Body of pancreas (tissue), 4 donors: Measurements from ENCODE around the gene NLRC3. TPM values are rescaled to one million over a fixed set of nuclear protein-coding genes. Genes with fewer than 3 reads are reported as not detected.

Source experiments
- ATAC-seq: fragments of 150-250 bp; one replicate; pipeline ENCODE4 v1.9.1; 2016
- DNase-seq, 4 donors: peaks; one replicate each; pipeline ENCODE4 v3.0.0-alpha.2; 2019
- H3K27ac ChIP-seq, 4 donors: fragments of 200-600 bp; sonication (generic); 1 replicate in 3 of 4; 2 replicates in 1 of 4; pipeline versions ENCODE4 v1.5.1 to v1.6.1; 2016 to 2019; ENCODE audit warnings: mild to moderate bottlenecking in 1 of 4, mixed read lengths in 1 of 4, moderate library complexity in 1 of 4
- H3K27me3 ChIP-seq, 2 donors: fragments of 200-600 bp; sonication (generic); one replicate each; pipeline ENCODE4 v1.6.0; 2016; ENCODE audit warnings: mild to moderate bottlenecking in 1 of 2
- H3K36me3 ChIP-seq, 2 donors: fragments of 200-600 bp; sonication (generic); replicated peaks in 1 of 2; 2 replicates each; pipeline ENCODE4 v1.5.1; 2016; ENCODE audit warnings: low read depth in 2 of 2; ENCODE audit not compliant: insufficient read depth in 1 of 2
- H3K4me1 ChIP-seq: fragments of 200-600 bp; sonication (generic); one replicate; pipeline ENCODE4 v1.6.0; 2016
- H3K4me3 ChIP-seq, 2 donors: fragments of 200-600 bp; sonication (generic); 1 replicate in 1 of 2; 2 replicates in 1 of 2; pipeline ENCODE4 v1.5.1; 2016 to 2019
- H3K9me3 ChIP-seq, 3 donors: fragments of 200-600 bp; sonication (generic); 1 replicate in 2 of 3; 2 replicates in 1 of 3; pipeline ENCODE4 v1.5.1; 2016
- POLR2A ChIP-seq, 3 donors: fragments of 450-650 bp; IDR thresholded peaks; one replicate each; pipeline ENCODE4 v1.6.1; 2016; ENCODE audit warnings: antibody characterized with exemption in 3 of 3, mild to moderate bottlenecking in 2 of 3
- WGBS, 2 donors: methylation state at CpG; one replicate each; pipeline ENCODE4 v1.1.5; 2017; 5-methylcytosine and 5-hydroxymethylcytosine counted together
- intact Hi-C: fragments of 100-400 bp; cut with DNase I; formaldehyde crosslinking; loops from one replicate; pipeline ENCODE4 v1.15.1; 2023
- total RNA-seq, 2 donors: library from RNA; depleted of rRNA; stranded (reverse); fragments of >200 nt; gene quantifications; one replicate each; pipeline ENCODE4 v1.1.0, GENCODE V29; 2016
- TF ChIP-seq, protein P1 (sequence below), 7 experiments: fragments of 450-650 bp in 4 of 7; fragments of 200-600 bp in 3 of 7; sonication (generic) in 3 of 7; IDR thresholded peaks; one replicate each; pipeline ENCODE4 v1.5.1; 2016 to 2019; ENCODE audit warnings: antibody characterized with exemption in 7 of 7

The NLRC3 gene
- total RNA-seq, 2 donors from 2014 or later: 0.78 to 1.3 TPM

DNA sequence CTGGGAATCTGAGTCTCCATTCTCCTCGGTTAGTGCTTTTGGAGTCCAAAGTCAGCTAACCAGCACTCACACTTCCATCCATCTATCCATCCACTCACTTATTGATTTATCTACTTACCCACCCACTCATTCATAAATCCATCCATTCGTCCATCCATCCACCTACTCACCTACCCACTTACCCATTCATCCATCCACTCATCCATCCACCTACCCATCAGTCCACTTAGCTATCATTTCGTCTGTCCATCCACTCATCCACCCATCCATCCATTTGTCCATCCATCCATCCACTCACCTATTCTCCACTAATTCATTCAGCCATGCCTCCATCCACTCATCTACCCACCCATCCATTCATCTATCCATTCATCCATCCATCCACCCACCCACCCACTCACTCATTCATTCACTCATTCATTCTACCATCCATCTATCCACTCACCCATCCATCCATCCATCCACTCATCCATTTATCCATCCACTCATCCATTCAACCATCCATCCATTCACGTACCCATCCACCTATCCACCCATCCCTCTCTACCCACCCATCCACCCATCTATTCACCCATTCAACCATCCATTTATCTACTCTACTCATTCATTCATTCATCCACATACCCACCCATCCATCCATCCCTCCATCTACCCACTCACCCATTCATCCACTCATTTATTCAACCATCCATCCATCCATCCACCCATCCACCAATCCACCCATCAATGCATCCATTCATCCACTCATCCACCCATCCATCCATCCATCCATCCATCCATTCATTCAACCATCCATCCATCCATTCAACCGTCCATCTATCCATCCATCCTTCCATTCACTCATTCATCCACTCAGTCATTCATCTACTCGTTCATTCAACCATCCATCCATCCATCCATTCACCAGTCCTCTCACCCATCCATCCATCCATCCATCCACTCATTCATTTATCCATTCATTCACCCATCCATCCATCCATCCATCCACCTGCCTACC, 26.1 kb downstream of the NLRC3 start:
- H3K9me3 ChIP-seq: no peaks in the 10 kb centered on the region
- no peak overlapping the region for H3K4me3 ChIP-seq
- H3K27me3 ChIP-seq: no peaks in the 10 kb centered on the region
- DNase-seq: no peak
- intact Hi-C loops: no loop called here
- no peak for TF ChIP-seq POLR2A (IDR thresholded peaks at IDR 0.05)
- TF ChIP-seq, protein P1, sequence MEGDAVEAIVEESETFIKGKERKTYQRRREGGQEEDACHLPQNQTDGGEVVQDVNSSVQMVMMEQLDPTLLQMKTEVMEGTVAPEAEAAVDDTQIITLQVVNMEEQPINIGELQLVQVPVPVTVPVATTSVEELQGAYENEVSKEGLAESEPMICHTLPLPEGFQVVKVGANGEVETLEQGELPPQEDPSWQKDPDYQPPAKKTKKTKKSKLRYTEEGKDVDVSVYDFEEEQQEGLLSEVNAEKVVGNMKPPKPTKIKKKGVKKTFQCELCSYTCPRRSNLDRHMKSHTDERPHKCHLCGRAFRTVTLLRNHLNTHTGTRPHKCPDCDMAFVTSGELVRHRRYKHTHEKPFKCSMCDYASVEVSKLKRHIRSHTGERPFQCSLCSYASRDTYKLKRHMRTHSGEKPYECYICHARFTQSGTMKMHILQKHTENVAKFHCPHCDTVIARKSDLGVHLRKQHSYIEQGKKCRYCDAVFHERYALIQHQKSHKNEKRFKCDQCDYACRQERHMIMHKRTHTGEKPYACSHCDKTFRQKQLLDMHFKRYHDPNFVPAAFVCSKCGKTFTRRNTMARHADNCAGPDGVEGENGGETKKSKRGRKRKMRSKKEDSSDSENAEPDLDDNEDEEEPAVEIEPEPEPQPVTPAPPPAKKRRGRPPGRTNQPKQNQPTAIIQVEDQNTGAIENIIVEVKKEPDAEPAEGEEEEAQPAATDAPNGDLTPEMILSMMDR (IDR thresholded peaks at IDR 0.05): no peak
- no peaks in the 10 kb centered on the region for H3K36me3 ChIP-seq
- no peak for ATAC-seq
- H3K27ac ChIP-seq: no peak overlapping the region
- WGBS, 2 donors: 82 to 83% methylated on average over 6 of the region's 6 CpGs
- H3K4me1 ChIP-seq: no peaks in the 10 kb centered on the region

DNA sequence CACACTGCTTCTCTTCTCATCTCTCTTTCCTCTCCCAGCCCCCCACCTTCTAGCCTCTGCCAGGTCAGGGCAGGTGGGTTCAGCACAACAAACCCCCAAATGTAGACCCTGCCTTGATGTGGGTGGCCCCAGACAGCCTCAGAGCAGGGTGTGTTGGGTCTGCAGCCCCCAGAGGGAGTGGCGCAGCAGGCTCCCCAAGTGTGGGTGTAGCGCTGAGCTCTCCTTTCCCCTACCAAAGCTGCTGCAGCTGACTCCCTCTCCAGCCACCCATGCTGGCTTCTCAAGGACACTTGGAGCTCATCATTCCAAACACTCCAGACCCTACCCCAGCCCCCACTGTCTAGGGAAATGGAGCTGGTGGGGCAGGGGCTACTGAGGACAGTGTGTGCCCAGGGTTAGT, 27.3 kb downstream of the NLRC3 start:
- 100% methylated on average over 2 of the region's 2 CpGs; no CpG with 5 or more reads in 1 of the 2 donors for WGBS, 2 donors
- intact Hi-C loops: no loop called here
- ATAC-seq: no peak
- Histone ChIP-seq H3K36me3 (no peaks in the 10 kb centered on the region), H3K4me3 (no peak overlapping the region), H3K9me3 (no peaks in the 10 kb centered on the region), H3K4me1 (no peaks in the 10 kb centered on the region), H3K27me3 (no peaks in the 10 kb centered on the region), H3K27ac (no peak overlapping the region)
- TF ChIP-seq, protein P1 (IDR thresholded peaks at IDR 0.05): no peak
- no peak for TF ChIP-seq POLR2A (IDR thresholded peaks at IDR 0.05)
- no peak for DNase-seq

GRCh38 chr16:3548859-3549258, 28.3 kb downstream of the NLRC3 start:
- Histone ChIP-seq H3K4me3 (no peak overlapping the region), H3K36me3 (no peaks in the 10 kb centered on the region), H3K9me3 (no peaks in the 10 kb centered on the region), H3K4me1 (no peaks in the 10 kb centered on the region), H3K27ac (no peak overlapping the region), H3K27me3 (no peaks in the 10 kb centered on the region)
- intact Hi-C loops: no loop called here
- ATAC-seq (no peak), DNase-seq (no peak)
- 86 to 91% methylated on average over 4 to 14 of the region's 15 CpGs for WGBS, 2 donors
- TF ChIP-seq, protein P1 (IDR thresholded peaks at IDR 0.05): no peak
- no peak for TF ChIP-seq POLR2A (IDR thresholded peaks at IDR 0.05)

DNA sequence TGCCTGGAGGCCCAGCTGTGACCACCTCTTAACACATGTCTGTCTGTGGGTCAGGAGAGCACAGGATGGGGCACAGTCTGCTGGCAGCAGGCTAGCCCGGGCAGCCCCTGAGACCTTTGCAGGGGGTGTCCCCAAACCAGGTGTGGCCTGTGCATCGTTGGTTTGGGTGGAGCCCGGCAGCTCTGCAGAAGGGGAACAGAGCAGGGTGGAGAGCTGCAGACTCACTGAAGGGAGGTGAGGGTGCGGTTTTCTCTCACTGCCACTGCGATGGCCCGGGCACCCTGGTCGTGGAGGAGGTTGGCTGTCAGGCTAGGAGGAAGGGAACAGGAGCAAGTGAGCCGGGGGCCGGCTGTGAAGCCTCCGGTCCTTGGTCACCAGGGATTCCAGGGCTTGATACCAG, 28.8 kb downstream of the NLRC3 start:
- TF ChIP-seq POLR2A (IDR thresholded peaks at IDR 0.05): no peak
- TF ChIP-seq, protein P1 (IDR thresholded peaks at IDR 0.05): no peak
- no peaks in the 10 kb centered on the region for H3K4me1 ChIP-seq
- intact Hi-C loops: no loop called here
- H3K9me3 ChIP-seq: no peaks in the 10 kb centered on the region
- no peaks in the 10 kb centered on the region for H3K27me3 ChIP-seq
- no peaks in the 10 kb centered on the region for H3K36me3 ChIP-seq
- ATAC-seq (no peak), DNase-seq (no peak)
- H3K4me3 ChIP-seq: no peak overlapping the region
- H3K27ac ChIP-seq: no peak overlapping the region
- 81 to 86% methylated on average over 10 of the region's 10 CpGs for WGBS, 2 donors
